BLaER1 (cell line): Measurements from ENCODE around the gene RNF40.
"Not testable (repeated sequence)": the region's sequence is repeated elsewhere in the genome, so short reads cannot be mapped to it uniquely, and the experiment has no call there.

Experiments used
- H3K27ac ChIP-seq: shearing (Covaris generic); formaldehyde crosslinking; 2 replicates; pipeline ENCODE4 v1.8.1; 2022
- H3K27me3 ChIP-seq: shearing (Covaris generic); formaldehyde crosslinking; 2 replicates; pipeline ENCODE4 v1.8.1; 2022
- H3K36me3 ChIP-seq: shearing (Covaris generic); formaldehyde crosslinking; 2 replicates; pipeline ENCODE4 v1.8.1; 2022
- H3K4me1 ChIP-seq: shearing (Covaris generic); formaldehyde crosslinking; 2 replicates; pipeline ENCODE4 v1.8.1; 2022
- H3K4me2 ChIP-seq: shearing (Covaris generic); formaldehyde crosslinking; 2 replicates; pipeline ENCODE4 v1.8.1; 2022
- H3K4me3 ChIP-seq: shearing (Covaris generic); formaldehyde crosslinking; 2 replicates; pipeline ENCODE4 v1.8.1; 2022
- H3K9ac ChIP-seq: shearing (Covaris generic); formaldehyde crosslinking; 2 replicates; pipeline ENCODE4 v1.8.1; 2022
- H3K9me3 ChIP-seq: shearing (Covaris generic); formaldehyde crosslinking; 2 replicates; pipeline ENCODE4 v1.8.1; 2022
- H4K20me1 ChIP-seq: shearing (Covaris generic); formaldehyde crosslinking; 2 replicates; pipeline ENCODE4 v1.8.1; 2022
- Cebpa-rat ChIP-seq: shearing (Covaris generic); IDR thresholded peaks from 2 replicates; pipeline ENCODE4 v1.8.1; 2022

RNF40 gene

DNA sequence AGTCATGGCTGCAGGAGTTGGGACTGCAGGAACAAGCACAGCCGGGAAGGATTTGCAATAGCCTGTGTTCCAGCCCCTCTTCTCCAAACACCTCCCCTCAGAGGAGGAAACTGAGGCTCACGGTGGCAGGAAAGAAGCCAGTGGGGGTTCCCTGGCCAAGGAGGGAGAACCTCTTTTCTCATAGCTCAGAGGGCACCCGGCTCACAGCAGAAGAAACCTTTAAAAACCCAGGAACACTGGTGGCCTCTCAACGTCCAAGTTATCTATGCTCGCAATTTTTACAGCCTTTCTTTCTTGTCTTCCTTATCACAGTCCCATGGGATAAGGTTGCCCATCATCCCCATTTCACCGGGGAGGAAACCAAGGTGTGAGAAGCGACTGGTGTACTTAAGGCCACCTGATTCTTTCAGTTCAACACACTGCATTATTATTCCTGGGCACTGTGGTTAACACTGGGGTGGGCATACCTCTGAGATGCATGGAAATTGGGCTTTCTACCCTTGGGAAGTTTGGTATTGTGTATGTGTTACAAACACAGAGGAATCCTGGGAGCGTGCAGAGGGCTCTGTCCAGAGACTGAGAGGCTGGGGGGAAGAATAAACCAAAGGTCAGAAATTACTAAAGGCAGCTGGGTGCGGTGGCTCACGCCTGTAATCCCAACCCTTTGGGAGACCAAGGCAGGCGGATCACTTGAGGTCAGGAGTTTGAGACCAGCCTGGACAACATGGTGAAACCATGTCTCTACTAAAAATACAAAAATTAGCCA is 25.7 kb downstream of the RNF40 start:
- Histone ChIP-seq H3K4me1 (peaks cover 30% of the 10 kb centered on the region), H3K27me3 (no peaks in the 10 kb centered on the region), H4K20me1 (peaks cover 27% of the 10 kb centered on the region), H3K9ac (peak overlapping the region; percentile 96), H3K4me3 (peak overlapping the region; percentile 95), H3K9me3 (no peaks in the 10 kb centered on the region), H3K36me3 (peaks cover 26% of the 10 kb centered on the region), H3K27ac (peak overlapping the region; percentile 96), H3K4me2 (peak overlapping the region; percentile 99)
- no peak for TF ChIP-seq Cebpa-rat

DNA sequence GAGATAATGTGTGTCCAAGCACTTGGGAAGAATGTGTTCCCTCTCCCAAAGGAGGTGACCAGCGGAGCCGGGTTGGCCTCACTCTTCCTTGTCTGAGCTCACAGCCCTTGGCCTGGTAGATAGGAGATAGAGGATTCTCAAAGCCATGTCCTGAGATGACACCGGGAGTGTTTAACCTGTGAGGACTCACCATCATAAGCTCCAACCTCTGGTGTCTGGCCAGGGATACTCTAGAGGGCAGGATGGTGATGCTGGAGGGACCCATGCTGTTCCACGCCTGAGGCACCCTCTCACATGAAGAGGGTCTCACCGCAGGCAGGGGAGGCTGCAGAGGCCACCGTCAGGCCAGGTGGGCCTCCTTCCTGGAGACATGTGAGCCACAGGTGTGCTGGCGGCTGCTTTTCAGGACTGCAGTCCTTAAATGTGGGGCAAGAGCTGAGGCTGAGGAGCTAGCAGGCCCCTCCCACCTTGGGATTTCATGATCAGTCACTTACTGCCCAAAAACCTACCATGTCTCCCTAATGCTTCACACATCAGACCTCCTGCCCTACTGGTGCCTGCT is 31.5 kb downstream of the RNF40 start:
- TF ChIP-seq Cebpa-rat = no peak
- Histone ChIP-seq H3K27ac (no peak overlapping the region), H3K4me2 (no peak overlapping the region), H3K36me3 (no peaks in the 10 kb centered on the region), H3K9ac (no peak overlapping the region), H3K9me3 (no peaks in the 10 kb centered on the region), H4K20me1 (no peaks in the 10 kb centered on the region), H3K4me1 (peaks cover 3% of the 10 kb centered on the region), H3K4me3 (no peak overlapping the region), H3K27me3 (no peaks in the 10 kb centered on the region)

DNA sequence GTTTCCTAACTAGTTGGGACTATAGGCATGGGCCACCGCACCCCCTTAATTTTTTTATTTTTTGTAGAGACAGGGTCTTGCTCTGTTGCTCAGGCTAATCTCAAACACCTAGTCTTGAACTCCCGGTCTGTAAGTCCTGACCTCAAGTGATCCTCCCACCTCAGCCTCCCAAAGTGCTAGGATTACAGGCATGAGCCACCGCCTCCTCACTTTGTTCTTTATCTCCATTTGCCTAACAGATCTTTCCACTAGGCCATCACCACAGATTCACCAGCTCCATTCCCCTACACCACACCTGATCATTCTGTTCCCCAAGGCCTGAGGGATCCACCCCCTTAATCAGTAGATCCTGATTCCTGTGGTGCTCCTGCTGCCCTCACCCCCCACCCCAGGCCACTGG is 32.5 kb downstream of the RNF40 start:
- TF ChIP-seq Cebpa-rat = no peak
- no peaks in the 10 kb centered on the region for H4K20me1 ChIP-seq

DNA sequence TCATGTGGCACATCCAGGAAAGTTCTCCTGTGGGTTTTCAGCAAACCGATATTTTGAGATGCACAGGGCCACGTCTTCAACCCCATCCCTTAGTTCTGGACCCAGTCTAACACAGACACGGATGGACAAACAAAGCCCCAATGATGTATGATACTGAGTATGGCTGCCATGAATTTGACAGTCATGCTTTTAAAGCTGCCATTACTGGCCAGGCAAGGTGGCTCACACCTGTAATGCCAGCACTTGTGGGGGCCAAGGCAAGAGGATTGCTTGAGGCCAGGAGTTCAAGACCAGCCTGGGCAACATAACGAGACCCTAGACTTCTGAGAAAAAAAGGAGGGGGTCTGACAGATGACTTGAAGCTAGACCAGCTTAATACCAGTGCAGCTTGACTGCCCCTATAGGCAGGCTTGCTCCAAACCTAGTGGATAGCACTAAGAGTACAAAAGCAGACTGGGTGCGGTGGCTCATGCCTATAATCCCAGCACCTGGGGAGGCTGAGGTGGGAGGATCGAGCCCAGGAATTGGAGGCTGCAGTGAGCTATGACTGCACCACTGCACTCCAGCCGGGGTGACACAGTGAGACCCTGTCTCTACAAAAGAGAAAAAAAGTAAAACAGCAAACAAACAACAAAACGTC is 35.7 kb downstream of the RNF40 start:
- no peaks in the 10 kb centered on the region for H3K9me3 ChIP-seq
- H4K20me1 ChIP-seq = no peaks in the 10 kb centered on the region
- H3K4me2 ChIP-seq = no peak overlapping the region
- no peaks in the 10 kb centered on the region for H3K4me1 ChIP-seq
- H3K36me3 ChIP-seq = no peaks in the 10 kb centered on the region
- no peak for TF ChIP-seq Cebpa-rat
- no peak overlapping the region for H3K4me3 ChIP-seq
- H3K9ac ChIP-seq = no peak overlapping the region
- no peaks in the 10 kb centered on the region for H3K27me3 ChIP-seq
- H3K27ac ChIP-seq = no peak overlapping the region

More for the DNA sequence above, 32.5 kb downstream of the RNF40 start:
- Histone ChIP-seq H3K27me3 (no peaks in the 10 kb centered on the region), H3K36me3 (no peaks in the 10 kb centered on the region), H3K4me3 (no peak overlapping the region), H3K9ac (no peak overlapping the region), H3K9me3 (no peaks in the 10 kb centered on the region), H3K27ac (no peak overlapping the region), H3K4me2 (no peak overlapping the region), H3K4me1 (no peaks in the 10 kb centered on the region)

DNA sequence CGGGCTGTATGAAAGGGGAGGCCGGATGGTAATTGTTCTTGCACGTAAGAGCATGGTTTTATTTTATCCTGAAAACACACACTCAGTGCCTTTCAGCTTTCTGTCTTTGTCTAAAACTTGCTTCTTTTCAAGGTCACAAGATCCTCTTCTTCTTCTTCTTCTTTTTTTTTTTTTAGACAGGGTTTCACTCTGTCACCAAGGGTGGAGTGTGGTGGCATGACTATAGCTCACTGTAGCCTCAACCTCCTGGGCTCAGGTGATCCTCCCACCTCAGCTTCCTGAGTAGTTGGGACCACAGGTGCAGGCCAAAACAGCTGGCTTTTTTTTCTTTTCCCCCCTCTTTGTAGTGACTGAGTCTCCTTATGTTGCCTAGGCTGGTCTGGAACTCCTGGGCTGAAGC is 40.8 kb downstream of the RNF40 start:
- Histone ChIP-seq H3K36me3 (no peaks in the 10 kb centered on the region), H3K9ac (no peak overlapping the region), H3K4me2 (no peak overlapping the region), H3K4me3 (no peak overlapping the region), H3K4me1 (peaks cover 18% of the 10 kb centered on the region), H3K9me3 (no peaks in the 10 kb centered on the region), H3K27ac (no peak overlapping the region), H3K27me3 (peaks cover 37% of the 10 kb centered on the region), H4K20me1 (no peaks in the 10 kb centered on the region)
- TF ChIP-seq Cebpa-rat = no peak

DNA sequence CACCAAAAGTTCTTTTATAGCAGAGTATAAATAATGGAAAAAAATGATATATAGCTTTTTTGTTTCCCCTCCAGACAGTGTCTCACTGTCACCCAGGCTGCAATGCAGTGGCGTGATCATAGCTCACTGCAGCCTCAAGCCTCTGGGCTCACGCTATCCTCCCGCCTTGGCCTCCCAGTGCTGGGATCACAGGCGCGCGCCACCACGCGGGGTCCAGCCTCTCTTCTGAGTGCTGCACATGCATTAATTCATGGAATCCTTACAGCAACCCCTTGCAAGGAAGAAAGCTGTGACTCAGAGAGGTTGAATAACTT is 42.9 kb downstream of the RNF40 start:
- no peak for TF ChIP-seq Cebpa-rat
- Histone ChIP-seq H3K4me1 (peaks cover 18% of the 10 kb centered on the region), H3K9me3 (no peaks in the 10 kb centered on the region), H3K27me3 (peaks cover 37% of the 10 kb centered on the region), H3K4me3 (peak overlapping the region; percentile 75), H3K36me3 (no peaks in the 10 kb centered on the region), H3K4me2 (peak overlapping the region; percentile 87), H3K27ac (peak overlapping the region; percentile 60), H4K20me1 (no peaks in the 10 kb centered on the region), H3K9ac (peak overlapping the region; percentile 74)

DNA sequence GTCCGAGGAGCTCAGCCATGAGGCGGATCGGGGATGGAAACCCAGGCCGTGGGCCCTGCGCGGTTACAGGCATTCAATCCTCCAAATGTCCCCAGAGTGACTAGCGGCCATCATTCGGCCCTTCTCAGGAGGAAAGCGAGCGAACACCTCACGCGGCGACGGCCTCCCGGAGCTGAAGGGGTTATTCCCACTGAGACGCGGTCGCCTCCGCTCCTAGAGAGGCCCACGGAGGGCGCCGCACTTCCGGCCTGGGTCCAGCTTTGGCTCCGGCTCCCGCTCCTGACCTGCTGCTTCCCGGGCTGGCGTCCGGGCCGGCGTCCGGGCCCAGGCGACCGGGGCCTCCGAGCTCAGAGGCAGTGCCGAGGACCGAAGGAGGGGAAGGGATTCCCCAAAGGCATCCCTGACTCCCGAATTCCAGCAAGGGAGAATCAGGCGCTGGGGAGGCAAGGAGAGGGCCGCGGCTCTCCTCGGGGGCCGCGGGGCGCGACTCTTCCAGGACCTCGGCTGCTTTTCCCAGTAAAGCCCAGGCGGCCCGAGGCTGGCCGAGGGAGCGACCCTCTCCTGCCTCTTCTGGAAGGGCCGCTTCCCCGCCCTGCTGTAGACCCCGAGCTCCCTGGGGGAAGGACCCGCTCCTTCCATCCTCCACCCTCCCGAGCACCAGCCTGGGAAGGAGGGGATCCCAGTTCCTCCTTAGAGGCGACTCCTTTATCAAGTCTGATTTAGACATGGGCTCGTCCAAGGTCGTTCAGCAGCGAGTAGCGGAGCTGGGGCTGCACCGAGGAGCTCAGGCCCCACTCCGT is 43.4 kb downstream of the RNF40 start:
- no peaks in the 10 kb centered on the region for H4K20me1 ChIP-seq
- peaks cover 18% of the 10 kb centered on the region for H3K4me1 ChIP-seq
- H3K27ac ChIP-seq = peak overlapping the region; percentile 60
- peaks cover 37% of the 10 kb centered on the region for H3K27me3 ChIP-seq
- H3K4me2 ChIP-seq = peak overlapping the region; percentile 87
- H3K9ac ChIP-seq = peak overlapping the region; percentile 74
- no peak for TF ChIP-seq Cebpa-rat
- H3K4me3 ChIP-seq = peak overlapping the region; percentile 75
- H3K9me3 ChIP-seq = no peaks in the 10 kb centered on the region
- H3K36me3 ChIP-seq = no peaks in the 10 kb centered on the region

DNA sequence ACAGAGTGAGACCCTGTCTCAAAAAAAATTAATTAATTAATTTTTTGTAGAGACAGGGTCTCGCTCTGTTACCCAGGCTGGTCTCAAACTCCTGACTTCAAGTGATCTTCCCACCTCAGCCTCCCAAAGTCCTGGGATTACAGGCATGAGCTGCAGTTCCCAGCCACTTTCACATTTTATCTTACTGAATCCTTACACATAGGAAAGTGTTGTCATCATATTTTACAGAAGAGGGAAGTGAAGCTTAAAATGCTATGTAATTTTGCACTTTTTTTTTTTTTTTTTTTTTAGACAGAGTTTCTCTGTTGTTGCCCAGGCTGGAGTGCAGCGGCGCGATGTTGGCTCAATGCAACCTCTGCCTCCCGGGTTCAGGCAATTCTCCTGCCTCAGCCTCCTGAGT is 46.0 kb downstream of the RNF40 start:
- Histone ChIP-seq H3K27ac (no peak overlapping the region), H3K4me1 (peaks cover 19% of the 10 kb centered on the region), H3K9me3 (no peaks in the 10 kb centered on the region), H4K20me1 (no peaks in the 10 kb centered on the region), H3K4me2 (no peak overlapping the region), H3K9ac (no peak overlapping the region), H3K36me3 (no peaks in the 10 kb centered on the region), H3K27me3 (peaks cover 37% of the 10 kb centered on the region), H3K4me3 (no peak overlapping the region)
- no peak for TF ChIP-seq Cebpa-rat

DNA sequence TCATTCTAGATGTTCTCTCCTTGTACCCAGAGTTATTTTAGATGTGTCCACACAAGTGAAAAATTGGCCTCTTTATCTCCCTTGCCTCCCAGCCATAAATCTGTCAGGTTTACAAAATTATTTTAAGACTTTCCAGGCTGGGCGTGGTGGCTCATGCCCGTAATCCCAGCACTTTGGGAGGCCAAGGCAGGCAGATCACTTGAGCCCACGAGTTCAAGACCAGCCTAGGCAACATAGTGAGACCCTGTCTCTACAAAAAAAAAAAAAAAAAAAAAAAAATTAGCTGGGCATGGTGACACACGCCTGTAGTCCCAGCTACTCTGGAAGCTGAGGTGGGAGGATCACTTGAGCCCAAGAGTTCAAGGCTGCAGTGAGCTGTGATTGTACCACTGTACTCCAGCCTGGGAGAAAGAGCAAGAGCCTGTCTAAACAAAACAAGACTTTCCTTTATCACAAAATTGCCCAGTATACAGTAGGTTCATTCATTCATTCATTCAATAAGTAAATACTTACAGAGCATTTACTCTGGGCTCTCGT is 46.8 kb downstream of the RNF40 start:
- not testable (repeated sequence) for H3K27ac ChIP-seq, H4K20me1 ChIP-seq, H3K9ac ChIP-seq, H3K4me3 ChIP-seq, H3K4me2 ChIP-seq, H3K36me3 ChIP-seq, H3K9me3 ChIP-seq
- Histone ChIP-seq H3K4me1 (peaks cover 27% of the 10 kb centered on the region), H3K27me3 (peaks cover 37% of the 10 kb centered on the region)

DNA sequence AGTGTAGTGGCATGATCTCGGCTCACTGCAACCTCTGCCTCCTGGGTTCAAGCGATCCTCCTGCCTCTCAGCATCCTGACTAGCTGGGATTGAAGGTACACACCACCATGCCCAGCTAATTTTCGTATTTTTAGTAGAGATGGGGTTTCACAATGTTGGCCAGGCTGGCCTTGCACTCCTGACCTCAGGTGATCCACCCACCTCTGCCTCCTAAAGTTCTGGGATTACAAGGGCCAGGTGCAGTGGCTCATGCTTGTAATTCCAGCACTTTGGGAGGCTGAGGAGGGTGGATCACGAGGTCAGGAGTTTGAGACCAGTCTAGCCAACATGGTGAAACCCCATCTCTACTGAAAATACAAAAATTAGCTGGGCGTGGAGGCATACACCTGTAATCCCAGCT is 47.6 kb downstream of the RNF40 start:
- H3K4me3 ChIP-seq, H3K9ac ChIP-seq, H3K36me3 ChIP-seq, H4K20me1 ChIP-seq, H3K9me3 ChIP-seq, H3K4me2 ChIP-seq, H3K27ac ChIP-seq: not testable (repeated sequence)
- peaks cover 31% of the 10 kb centered on the region for H3K4me1 ChIP-seq
- H3K27me3 ChIP-seq = peaks cover 32% of the 10 kb centered on the region
